CD4-positive, alpha-beta T cell (primary cell): ENCODE results near the gene STX8. TPM values are rescaled to one million over a fixed set of nuclear protein-coding genes. Genes with fewer than 3 reads are reported as not detected.

Experiments
- ATAC-seq: fragments of 200-7000 bp; cut with Tn5 transposase; one replicate; pipeline ENCODE4 v1.10.0; 2022; ENCODE audit warnings: mild to moderate bottlenecking; ENCODE audit not compliant: poor library complexity
- CTCF ChIA-PET: fragments of 350-600 bp; sonication (Branson Sonifier 250); formaldehyde crosslinking; loops from one replicate; lab custom pipeline; 2021; ENCODE audit warnings: antibody characterized with exemption, inconsistent platforms; lab: Charles Lee
- POLR2A ChIA-PET: fragments of 350-600 bp; sonication (Branson Sonifier 250); formaldehyde crosslinking; loops from one replicate; lab custom pipeline; 2021; ENCODE audit warnings: antibody characterized with exemption, inconsistent platforms; lab: Charles Lee
- DNase-seq, 14 experiments: peaks; one replicate each; pipeline ENCODE4 v3.0.0-alpha.2; 2013 to 2020; ENCODE audit warnings: mixed read lengths in 2 of 14
- H3K27ac ChIP-seq, 2 donors: one replicate each; pipeline versions ENCODE4 v1.5.1 to v1.7.0; 2013; ENCODE audit warnings: low read length in 2 of 2, low read depth in 1 of 2, mild to moderate bottlenecking in 1 of 2
- H3K27me3 ChIP-seq, 2 experiments: 1 replicate in 1 of 2; 2 replicates in 1 of 2; pipeline versions ENCODE4 v1.6.1 to v1.7.0; 2013; ENCODE audit warnings: low read length in 2 of 2, control low read depth in 1 of 2, mild to moderate bottlenecking in 1 of 2, moderate library complexity in 1 of 2; ENCODE audit not compliant: insufficient read depth in 2 of 2, control insufficient read depth in 1 of 2
- H3K36me3 ChIP-seq: one replicate; pipeline ENCODE4 v1.6.1; 2013; ENCODE audit warnings: low read length, control low read depth; ENCODE audit not compliant: insufficient read depth
- H3K4me1 ChIP-seq: one replicate; pipeline ENCODE4 v1.6.1; 2013; ENCODE audit warnings: low read length, control low read depth; ENCODE audit not compliant: insufficient read depth
- H3K4me3 ChIP-seq: one replicate; pipeline ENCODE4 v1.5.1; 2013; ENCODE audit warnings: mild to moderate bottlenecking, low read length, moderate library complexity
- H3K9me3 ChIP-seq, 2 experiments: 1 replicate in 1 of 2; 2 replicates in 1 of 2; pipeline versions ENCODE4 v1.6.1 to v1.7.0; 2013; ENCODE audit warnings: low read length in 2 of 2, mild to moderate bottlenecking in 2 of 2, control low read depth in 1 of 2, moderate library complexity in 1 of 2; ENCODE audit not compliant: control insufficient read depth in 1 of 2, insufficient read depth in 1 of 2
- H3K27ac Mint-ChIP-seq: one replicate; pipeline ENCODE4 v1.8.0; 2020; ENCODE audit warnings: mixed read lengths
- H3K27me3 Mint-ChIP-seq: one replicate; pipeline ENCODE4 v1.8.0; 2021; ENCODE audit warnings: mixed read lengths
- H3K36me3 Mint-ChIP-seq: one replicate; pipeline ENCODE4 v1.8.0; 2021; ENCODE audit warnings: low read depth, mixed read lengths
- H3K4me1 Mint-ChIP-seq: one replicate; pipeline ENCODE4 v1.8.0; 2021; ENCODE audit warnings: low read depth, mixed read lengths
- H3K4me3 Mint-ChIP-seq: one replicate; pipeline ENCODE4 v1.8.0; 2020; ENCODE audit warnings: mild to moderate bottlenecking, mixed read lengths
- H3K9me3 Mint-ChIP-seq: one replicate; pipeline ENCODE4 v1.8.0; 2020; ENCODE audit warnings: mixed read lengths
- CTCF ChIP-seq: fragments of 200-600 bp; IDR thresholded peaks from one replicate; pipeline ENCODE4 v1.8.0; 2022; ENCODE audit warnings: antibody characterized with exemption, mild to moderate bottlenecking
- intact Hi-C, 2 experiments: fragments of 100-400 bp; cut with DNase I in 1 of 2; cut with micrococcal nuclease in 1 of 2; formaldehyde crosslinking; loops; one replicate each; pipeline versions ENCODE4 v1.15.1 to v1.9.0; 2023 to 2025; cut with DNase I, micrococcal nuclease
- total RNA-seq, 174 experiments: library from RNA in 2 of 174; stranded (reverse) in 2 of 174; gene quantifications; one replicate each; pipeline ENCODE4 v1.2.3 and lab custom pipeline; 2021 to 2026

The STX8 gene
- total RNA-seq, 2 experiments from 2014 or later: 52.2 to 63.2 TPM

GRCh38 chr17:9299695-9300094 lies 275.9 kb downstream of the STX8 start:
- Mint-ChIP-seq H3K36me3 (peaks cover 3% of the 10 kb centered on the region), H3K4me1 (no peaks in the 10 kb centered on the region), H3K27me3 (no peaks in the 10 kb centered on the region), H3K27ac (no peak overlapping the region), H3K9me3 (no peaks in the 10 kb centered on the region), H3K4me3 (no peak overlapping the region)
- TF ChIP-seq CTCF: no peak
- peaks cover 3% of the 10 kb centered on the region for H3K36me3 ChIP-seq
- intact Hi-C loops: no loop called here
- H3K4me3 ChIP-seq: no peak overlapping the region
- ChIA-PET CTCF (no interaction called here), POLR2A (no interaction called here)
- no peak for DNase-seq
- no peak overlapping the region for H3K27ac ChIP-seq
- H3K4me1 ChIP-seq: no peaks in the 10 kb centered on the region
- ATAC-seq: no peak
- H3K27me3 ChIP-seq: no peaks in the 10 kb centered on the region
- no peaks in the 10 kb centered on the region for H3K9me3 ChIP-seq

- TF ChIP-seq CTCF: no peak
- Mint-ChIP-seq H3K4me1 (no peaks in the 10 kb centered on the region), H3K27ac (no peak overlapping the region), H3K27me3 (no peaks in the 10 kb centered on the region), H3K9me3 (no peaks in the 10 kb centered on the region), H3K4me3 (no peak overlapping the region), H3K36me3 (peaks cover 3% of the 10 kb centered on the region)
- intact Hi-C loops: no loop called here
- H3K36me3 ChIP-seq: peaks cover 3% of the 10 kb centered on the region
- ChIA-PET CTCF (no interaction called here), POLR2A (no interaction called here)
- no peaks in the 10 kb centered on the region for H3K27me3 ChIP-seq
- no peak for ATAC-seq
- H3K4me1 ChIP-seq: no peaks in the 10 kb centered on the region
- no peaks in the 10 kb centered on the region for H3K9me3 ChIP-seq
- H3K27ac ChIP-seq: no peak overlapping the region
- no peak overlapping the region for H3K4me3 ChIP-seq
- DNase-seq: no peak
Observed at GRCh38 chr17:9298776-9299295, 276.8 kb downstream of the STX8 start.

- Mint-ChIP-seq H3K9me3 (no peaks in the 10 kb centered on the region), H3K4me3 (no peak overlapping the region), H3K4me1 (no peaks in the 10 kb centered on the region), H3K27ac (no peak overlapping the region), H3K36me3 (peaks cover 3% of the 10 kb centered on the region), H3K27me3 (no peaks in the 10 kb centered on the region)
- Histone ChIP-seq H3K4me1 (no peaks in the 10 kb centered on the region), H3K36me3 (peaks cover 3% of the 10 kb centered on the region), H3K4me3 (no peak overlapping the region), H3K27me3 (no peaks in the 10 kb centered on the region), H3K27ac (no peak overlapping the region), H3K9me3 (no peaks in the 10 kb centered on the region)
- ChIA-PET CTCF (no interaction called here), POLR2A (no interaction called here)
- intact Hi-C loops: no loop called here
- ATAC-seq (no peak), DNase-seq (no peak)
- TF ChIP-seq CTCF: no peak
Observed at GRCh38 chr17:9298135-9298534, 277.5 kb downstream of the STX8 start.
